ENCODE results near the gene ZEB2. TPM values are rescaled to one million over a fixed set of nuclear protein-coding genes. Genes with fewer than 3 reads are reported as not detected.
A peak's percentile ranks its signal among the peaks of the same experiment; 100 is the strongest.

Gene ZEB2
- total and polyA plus RNA-seq, 2 of the 13 experiments (the other 11 are each of a cell fraction or from before 2014, with no cell fraction given): 0.07 TPM; not detected in 1

- no peaks in the 10 kb centered on the region for H3K36me3 ChIP-seq (replicated peaks in 1 of 2; ENCODE audit: control insufficient read depth in 1 of 2, insufficient read depth in 2 of 2, low read length in 2 of 2)
- H3K4me3 ChIP-seq (replicated peaks in 1 of 3; ENCODE audit: insufficient read depth in 1 of 3, low read depth in 2 of 3, low read length in 3 of 3): no peak overlapping the region; a peak in 1 of 6 replicates
- H2AFZ ChIP-seq (ENCODE audit: low read length): peak overlapping the region; percentile 12
- in situ Hi-C loops (cut with HindIII; ENCODE audit: extremely low pct_ligation_motif_present, low pct_unique_long_range_greater_than_20kb) (no loop called here), intact Hi-C loops (cut with micrococcal nuclease; ENCODE audit: unreplicated experiment) (no loop called here)
- FAIRE-seq (no peak), DNase-seq (ENCODE audit: low spot score) (peak; percentile 10), ATAC-seq (peak; percentile 86)
- peak overlapping the region; percentile 27 for H3K4me2 ChIP-seq (ENCODE audit: low read depth, low read length)
- peaks cover 13% of the 10 kb centered on the region for H3K4me1 ChIP-seq (ENCODE audit: insufficient read depth, low read length)
- CTCF ChIA-PET (ENCODE audit: low intra/inter-chr PET ratio, low total read pairs): no interaction called here
- POLR2A ChIA-PET: no interaction called here
- H3K9ac ChIP-seq (ENCODE audit: insufficient read depth, low read depth, low read length): no peak overlapping the region
- no TSS peak for BruUV-seq (replicated peaks)
- H3K9me3 ChIP-seq (ENCODE audit: low read length): no peaks in the 10 kb centered on the region
- no peak overlapping the region for H3K27ac ChIP-seq (ENCODE audit: extremely low read length, insufficient read depth, low read length)
- 9% methylated on average over 3 of the region's 3 CpGs for WGBS (ENCODE audit: low lambda C conversion rate)
- H3K27me3 ChIP-seq (ENCODE audit: control insufficient read depth in 1 of 2, insufficient read depth in 2 of 2, low read length in 2 of 2): peaks cover 0 to 4% of the 10 kb centered on the region in 2 experiments; a peak in 1 of 5 replicates
- 0 out of 2 replicates have a peak, but pooled peaks have one; percentile 38 for TF ChIP-seq GLI4 (CRISPR knock-in tag; IDR thresholded peaks at IDR 0.05; ENCODE audit: borderline replicate concordance)
- TF ChIP-seq THRA (CRISPR knock-in tag; IDR thresholded peaks at IDR 0.05; ENCODE audit: borderline replicate concordance): no peak
- no peak for TF ChIP-seq FOXP1 (IDR thresholded peaks at IDR 0.05)
- 0 out of 2 replicates have a peak, but pooled peaks have one; percentile 1 for TF ChIP-seq FOXP1 (CRISPR knock-in tag; IDR thresholded peaks at IDR 0.05)
- TF ChIP-seq CHD4 (IDR thresholded peaks at IDR 0.05; ENCODE audit: borderline replicate concordance, low read length): no peak
- TF ChIP-seq DNMT1 (CRISPR knock-in tag; IDR thresholded peaks at IDR 0.05): no peak
- 0 out of 2 replicates have a peak, but pooled peaks have one; percentile 38 for TF ChIP-seq PAXIP1 (CRISPR knock-in tag; conservative IDR thresholded peaks at IDR 0.05)
- H3K79me2 ChIP-seq (ENCODE audit: insufficient read depth, low read length): no peaks in the 10 kb centered on the region
- no peaks in the 10 kb centered on the region for H4K20me1 ChIP-seq (ENCODE audit: insufficient read depth, low read length)
These were observed 170.2 kb downstream of the ZEB2 start for GRCh38 chr2:144349674-144350073.

Data from HepG2 (cell line).